MV-4-11 (cell line): ENCODE results near the gene SYT9.

Experiments
- DNase-seq: peaks from one replicate; lab custom pipeline; 2025; lab: John Stamatoyannopoulos, UW

SYT9 gene

DNA sequence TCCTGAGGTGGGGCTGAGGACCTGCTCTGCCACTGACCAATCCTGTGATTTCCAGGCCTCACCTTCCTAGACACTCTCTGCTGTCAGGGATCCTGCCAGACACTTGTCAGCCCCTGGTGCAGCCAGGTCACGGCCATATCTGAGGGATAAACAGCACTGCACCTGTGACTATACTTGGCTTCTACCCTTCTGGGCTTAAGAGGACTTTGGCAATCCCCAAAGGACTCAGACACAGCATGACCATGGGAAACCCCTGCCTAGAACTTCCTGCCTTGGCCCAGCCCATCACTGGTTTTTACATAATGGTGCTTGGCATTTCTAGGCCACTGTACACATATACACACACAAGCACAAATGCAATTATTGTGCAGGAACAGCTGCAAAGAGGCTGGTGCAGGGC, 222.0 kb downstream of the SYT9 start:
- DNase-seq, result no peak

DNA sequence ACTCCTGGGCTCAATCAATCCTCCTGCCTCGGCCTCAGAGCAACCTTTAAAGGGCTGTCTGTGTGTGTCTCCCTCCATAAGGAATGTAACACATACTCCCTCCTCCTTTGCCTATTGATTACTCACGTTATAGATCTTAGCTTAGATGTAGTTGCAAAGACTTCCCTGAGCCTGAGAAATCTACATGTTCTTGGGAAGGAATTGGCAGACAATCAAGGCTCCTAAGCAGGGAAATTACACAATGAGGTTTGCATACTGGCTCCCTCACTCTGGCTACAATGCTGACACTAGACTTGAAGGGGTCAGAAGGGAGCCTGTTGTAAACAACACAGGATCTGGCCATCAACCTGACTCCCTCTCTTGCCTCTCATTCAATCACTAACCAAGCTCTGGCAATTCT, 228.4 kb downstream of the SYT9 start:
- DNase-seq, result no peak

DNA sequence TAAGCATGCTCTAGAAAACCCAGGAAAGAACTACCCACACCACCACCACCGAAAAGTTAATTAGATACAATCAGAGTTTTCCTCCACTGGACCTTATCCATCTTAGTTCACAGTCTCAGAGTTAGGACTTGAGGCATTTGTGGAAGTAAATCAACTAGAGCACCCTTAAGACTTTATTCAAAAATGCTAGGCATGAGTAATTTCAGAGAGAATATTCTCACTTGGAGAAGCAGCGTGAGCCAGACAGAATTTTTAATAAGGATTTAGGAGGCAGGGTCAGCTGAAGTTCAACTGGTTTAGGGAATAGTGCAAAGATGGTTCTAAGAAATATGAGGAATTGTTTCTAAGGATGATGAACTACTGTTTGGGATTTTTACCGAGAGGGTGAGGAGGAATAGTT, 232.4 kb downstream of the SYT9 start:
- no peak for DNase-seq

DNA sequence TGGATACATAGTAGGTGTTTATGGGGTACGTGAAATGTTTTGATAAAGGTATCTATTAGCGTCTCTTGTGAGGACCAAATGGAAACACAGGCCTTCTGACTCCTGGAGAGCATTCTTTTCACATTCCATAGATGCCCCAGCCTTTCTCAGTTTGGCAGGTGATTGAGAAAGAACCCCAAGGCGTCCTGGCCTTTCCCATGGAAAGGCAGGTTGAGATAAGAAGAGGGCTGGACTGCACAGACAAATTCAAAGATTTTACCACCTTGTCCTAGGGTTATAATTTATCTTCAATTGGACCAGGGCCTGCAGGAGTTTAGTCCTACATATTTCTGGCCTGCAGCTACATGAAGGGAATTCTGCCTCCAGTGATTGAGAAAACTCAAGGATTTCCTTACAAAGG, 232.9 kb downstream of the SYT9 start:
- DNase-seq, result no peak

DNA sequence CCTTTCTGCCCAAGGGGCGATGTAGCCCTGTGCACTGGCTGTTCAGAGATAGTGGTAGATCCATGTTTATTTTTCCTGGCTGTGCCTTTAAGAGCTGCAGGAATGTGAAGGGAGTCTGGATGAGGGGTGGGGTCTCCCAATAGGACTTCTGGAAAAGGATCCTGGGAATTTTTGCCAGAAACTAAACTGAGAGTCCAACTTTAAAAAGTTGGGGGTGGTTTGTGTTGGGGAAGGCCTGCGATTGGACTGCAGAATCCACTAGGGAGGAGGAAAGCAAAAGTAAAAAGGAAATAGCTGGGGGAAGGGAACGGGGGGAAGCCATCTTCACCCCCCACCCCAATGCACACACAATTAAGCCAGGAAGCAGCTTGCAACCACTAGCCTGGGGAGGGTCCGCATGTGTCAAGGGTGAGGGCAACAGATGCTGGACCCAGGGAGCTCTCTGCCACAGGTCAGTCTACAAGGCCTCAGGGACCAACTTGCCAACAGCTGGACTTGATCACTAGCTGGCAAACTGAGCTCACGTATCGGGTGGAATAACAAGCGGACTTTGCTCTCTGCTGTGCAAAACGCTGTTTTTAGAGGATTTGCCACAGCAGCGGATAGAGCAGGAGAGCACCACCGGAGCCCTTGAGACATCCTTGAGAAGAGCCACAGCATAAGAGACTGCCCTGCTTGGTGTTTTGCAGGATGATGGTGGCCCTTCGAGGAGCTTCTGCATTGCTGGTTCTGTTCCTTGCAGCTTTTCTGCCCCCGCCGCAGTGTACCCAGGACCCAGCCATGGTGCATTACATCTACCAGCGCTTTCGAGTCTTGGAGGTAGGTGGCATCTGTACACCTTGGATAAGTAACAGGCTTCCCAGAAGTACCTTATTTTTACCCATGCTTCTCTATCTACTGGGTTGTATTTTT, 233.7 kb downstream of the SYT9 start, which contains the start of gene OLFML1:
Gene OLFML1 (plus strand): TSS at position 321 of the 912 bp plus-strand sequence. CDS start 370 bp downstream, at position 691.
- no peak for DNase-seq

DNA sequence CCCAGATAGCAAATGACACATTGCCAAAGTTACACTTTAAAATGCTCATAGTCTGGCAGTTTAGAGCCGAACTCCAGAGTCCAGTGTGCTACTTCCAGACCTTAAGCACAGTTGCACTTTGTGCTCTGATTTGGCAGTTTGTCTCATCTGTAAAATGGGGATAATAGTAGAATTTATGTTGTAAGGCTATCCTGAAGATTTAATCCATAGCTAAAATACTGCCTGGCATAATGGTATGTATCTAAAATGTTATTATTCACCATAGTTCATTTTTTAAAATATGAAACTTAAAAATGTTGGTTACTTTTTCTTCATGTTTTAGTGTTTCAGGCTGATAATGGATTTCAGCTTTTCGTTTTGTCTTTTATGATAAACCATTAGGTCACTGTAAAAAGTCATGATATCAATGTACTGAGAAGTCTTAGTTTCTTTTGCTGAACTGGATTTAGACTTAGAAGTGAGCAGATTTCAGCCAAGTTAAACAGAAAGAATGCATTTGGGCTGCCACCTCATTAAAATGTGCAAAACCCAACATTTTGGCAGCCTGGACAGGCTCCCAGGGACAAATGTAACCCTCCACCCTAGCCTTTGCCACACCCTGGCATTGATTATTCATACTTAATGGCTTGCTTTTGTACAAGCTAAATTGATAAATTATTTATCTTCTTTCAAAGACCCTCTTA, 234.5 kb downstream of the SYT9 start:
- no peak for DNase-seq

DNA sequence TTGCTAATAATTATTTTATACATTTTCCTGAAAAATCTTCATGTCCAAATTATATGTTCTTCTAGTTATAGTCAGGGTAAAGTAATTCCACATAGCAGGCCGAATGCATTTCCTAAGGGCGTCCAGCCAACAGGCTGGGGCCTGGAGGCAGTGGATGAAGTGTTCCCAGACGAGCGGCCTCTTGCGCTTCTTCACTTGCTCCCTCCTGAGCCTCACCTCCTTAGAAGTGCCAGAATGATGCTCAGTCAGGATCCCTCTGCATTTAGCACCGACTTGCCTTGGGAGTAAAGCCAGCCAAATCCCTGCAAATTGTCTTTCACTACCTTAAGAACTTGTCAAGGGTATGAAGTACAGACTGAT, 235.1 kb downstream of the SYT9 start:
- DNase-seq, result no peak

DNA sequence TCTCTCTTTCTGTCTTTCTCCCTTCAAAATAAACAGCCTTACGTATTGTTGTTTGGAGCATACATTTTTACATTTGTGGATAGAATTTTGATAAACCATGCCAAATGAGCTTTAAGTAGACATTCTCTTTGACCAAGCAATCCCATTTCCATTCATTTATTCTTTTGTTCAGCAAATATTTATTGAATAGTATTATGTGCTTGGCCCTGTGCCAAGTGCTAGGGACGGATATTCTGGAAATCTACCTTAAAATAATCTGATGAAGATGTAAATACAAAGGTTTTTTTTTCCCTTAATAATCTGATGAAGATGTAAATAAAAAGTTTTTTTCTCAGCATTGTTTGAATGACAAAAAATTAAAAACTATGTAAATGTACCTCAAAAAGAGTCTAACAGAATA, 235.7 kb downstream of the SYT9 start:
- no peak for DNase-seq

DNA sequence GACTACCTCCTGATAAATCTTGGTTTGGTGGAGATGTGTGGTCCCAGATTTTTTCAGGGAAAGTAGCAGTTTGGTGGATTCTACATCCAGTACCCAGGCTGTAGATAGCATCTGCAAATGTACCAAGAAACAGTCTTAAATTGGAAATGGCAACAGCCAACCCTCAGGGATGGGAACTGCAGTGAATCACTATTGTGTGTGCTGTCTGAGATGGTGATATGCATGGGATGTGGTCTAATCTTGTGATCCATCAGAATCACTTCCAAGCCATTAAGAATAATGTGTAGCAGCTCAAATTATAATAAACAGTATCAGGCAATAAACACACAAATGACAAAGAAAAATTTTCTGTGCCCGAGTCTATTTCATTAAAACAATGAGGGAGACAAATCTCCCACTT, 237.0 kb downstream of the SYT9 start:
- no peak for DNase-seq

DNA sequence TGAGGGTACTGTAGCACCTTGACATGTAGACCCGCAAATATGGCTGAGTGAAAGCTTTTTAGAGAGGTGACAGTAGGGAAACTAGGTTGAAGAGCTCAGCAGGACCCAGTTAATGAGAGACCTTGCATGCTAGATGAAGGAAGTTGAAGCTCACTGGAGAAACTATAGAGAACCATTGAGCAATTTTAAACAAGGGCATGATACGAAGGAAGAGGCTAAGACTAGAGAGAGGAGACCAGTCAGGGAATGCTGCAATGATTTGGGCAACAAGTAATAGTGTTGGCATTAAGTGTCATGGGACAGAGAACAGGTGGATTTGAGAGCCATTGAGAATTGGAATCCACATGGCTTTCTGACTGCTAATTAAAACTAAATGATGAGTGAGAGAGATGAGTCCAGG, 237.7 kb downstream of the SYT9 start:
- DNase-seq, result peak; percentile 9

DNA sequence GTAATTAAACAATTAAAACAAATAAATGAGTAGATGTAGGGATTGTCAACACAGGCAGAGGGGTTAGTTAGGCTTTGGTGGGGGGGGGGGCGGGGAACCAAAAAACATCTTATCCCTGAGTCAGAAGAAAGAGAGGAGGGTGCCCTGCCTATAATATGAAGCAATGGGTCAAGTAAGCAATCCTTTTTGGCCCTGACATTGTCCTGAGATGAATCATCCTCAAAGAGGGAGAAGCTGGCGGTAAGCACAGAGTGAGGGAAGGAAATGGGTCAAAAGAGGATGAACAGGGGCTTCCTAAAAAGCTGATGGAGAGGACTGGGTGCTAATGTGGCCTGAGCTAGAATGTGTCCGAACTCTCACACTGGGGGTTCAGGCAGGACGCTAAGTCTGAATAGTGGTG, 238.3 kb downstream of the SYT9 start:
- no peak for DNase-seq

DNA sequence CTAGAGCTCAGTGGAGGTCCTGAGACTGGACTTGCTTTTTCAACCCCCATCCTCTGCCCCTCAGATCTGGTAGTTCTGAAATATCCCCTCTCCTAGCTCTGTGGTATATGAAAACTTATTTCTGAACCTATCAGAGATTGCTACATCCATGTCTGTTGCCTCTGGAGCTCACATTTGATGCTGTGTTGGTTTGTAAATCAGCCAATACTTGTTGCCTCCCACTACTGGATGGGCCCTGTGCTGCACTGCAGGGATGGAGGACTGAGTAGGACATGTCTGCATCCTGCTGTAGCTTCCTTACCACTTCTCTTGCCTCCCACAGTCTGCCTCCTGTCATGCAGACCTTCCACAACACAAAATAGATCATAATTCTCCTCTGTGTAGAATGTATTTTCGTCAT, 238.8 kb downstream of the SYT9 start:
- DNase-seq, result no peak

DNA sequence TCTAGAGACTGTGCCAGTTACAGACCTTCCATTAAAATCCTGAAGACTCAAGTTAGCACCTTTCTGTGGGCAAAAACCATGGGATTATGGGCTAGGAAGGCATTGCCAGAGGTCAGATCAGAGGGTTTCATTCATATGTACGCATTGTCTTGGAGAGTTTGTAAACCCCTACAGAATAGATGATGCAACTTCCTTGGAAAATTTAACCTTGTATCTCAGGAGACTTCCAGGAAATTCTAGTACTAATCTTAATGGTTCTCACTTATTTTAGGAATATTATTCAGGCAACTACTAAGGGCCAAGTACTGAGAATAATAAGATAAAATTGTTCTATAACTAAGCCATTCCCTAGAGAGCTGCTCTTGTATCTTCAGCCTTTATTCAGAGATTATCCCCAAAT, 240.5 kb downstream of the SYT9 start:
- no peak for DNase-seq

DNA sequence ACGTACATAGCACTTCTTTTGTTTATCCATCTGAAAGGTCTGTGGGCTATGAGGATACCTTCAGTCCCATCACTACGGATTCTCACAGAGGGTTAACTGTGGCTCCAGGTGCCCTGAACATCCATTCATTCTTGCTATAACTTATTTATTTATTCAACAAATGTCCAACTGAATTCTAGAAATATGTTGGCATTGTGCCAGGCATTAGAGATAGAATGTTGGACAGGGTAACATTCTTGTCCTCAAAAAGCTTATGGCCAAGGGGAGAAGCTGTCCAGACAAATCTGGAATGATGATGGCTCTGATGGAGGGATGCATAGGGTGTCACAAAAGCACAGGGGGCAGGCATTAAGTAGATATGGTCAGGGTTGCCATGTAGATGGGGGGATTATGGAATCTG, 242.0 kb downstream of the SYT9 start:
- no peak for DNase-seq

DNA sequence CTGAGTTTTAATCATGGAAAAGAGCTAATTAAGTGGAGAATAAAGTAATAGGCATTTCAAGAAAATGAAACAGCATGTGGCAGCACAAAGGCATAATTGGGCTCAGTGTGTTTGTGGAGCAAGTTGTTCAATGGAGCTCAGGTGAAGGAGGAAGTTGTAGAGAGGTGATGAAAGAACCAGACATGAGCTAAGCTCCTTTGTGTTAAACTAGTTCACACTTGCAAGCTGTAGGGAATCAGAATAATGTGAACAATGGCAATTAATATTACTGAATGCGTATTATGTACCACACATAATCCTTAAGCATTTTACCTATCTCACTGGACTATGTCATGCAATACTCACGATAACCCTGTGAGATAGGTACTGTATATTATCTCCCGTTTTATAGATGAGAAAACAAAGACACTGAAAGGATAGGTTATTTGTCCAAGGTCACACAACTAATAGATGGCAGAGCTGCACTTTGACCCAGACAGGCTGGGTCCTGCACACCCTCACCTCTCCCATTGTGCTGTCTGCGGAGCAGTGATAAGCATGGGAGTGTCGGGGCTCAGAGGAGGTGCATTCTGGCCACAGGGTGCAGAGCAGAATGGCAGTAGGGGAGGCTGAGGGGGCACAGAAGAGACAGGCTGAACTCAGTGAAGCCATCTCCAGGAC, 242.5 kb downstream of the SYT9 start:
- no peak for DNase-seq

DNA sequence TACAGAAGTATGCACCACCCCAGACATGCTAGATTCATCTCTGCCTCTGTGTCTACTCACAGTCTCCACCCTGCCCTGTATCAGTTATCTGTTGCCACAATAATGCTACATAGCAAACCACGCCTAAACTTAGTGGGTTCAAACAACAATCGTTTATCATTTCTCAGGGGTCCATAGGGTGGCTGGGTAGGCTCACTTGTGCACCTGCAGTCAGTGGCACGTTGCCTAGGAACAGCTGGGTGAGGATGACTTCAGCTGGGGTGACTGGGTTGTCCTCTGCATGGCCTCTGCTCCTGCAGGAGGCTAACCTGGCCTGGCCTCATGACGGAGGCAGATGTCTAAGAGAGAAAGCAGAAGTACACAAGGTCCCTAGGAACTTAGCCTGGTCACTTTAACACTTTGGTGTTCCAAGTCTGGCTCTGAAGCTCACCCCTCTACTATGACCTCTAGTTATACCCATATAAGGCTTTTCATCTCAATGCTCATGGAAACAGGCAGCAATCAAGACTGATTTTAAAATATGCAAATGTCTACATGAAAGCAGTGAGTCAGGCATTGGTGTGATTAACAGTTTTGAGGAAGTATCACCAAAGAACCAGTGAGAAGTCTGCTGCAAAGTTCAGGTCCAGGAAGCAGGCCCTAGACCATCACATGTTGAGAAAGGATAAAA, 244.3 kb downstream of the SYT9 start:
- peak; percentile 89 for DNase-seq

DNA sequence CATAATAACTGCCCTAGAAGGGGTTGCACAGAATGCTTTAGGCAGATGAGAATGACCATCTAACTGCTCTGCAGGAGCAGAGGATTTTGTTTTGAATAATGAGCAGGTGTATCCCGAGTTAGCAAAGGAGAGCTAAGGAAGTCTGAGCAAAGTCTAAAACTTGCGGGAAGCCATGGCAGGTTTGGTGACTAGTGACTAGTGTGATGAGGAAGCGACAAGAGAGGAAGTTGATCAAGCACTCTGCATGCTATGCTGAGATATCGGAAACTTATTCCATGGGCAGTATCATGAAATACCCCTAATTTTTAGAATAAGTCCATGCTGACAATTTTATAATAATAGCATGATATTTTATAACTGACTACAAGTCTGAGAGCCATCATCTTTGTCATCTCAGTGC, 246.5 kb downstream of the SYT9 start:
- DNase-seq, result peak; percentile 33

DNA sequence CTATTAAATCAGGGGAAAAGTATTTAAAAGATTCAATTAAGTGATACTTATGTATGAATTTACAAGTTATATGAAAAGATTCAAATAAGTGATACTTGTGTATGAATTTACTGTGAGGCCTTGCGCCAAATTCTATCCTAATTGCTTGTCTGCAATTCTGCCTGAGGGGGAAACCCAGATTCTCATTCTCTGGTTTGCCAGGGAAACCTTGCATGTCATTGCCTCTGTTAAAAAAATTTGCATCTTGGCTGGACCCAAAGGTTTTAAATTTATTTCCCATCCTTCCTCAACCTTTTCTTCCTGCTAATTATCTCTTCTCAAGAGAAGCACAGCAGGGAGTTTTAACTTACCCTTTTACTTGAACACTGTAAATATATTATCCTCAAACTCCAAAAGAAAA, 247.4 kb downstream of the SYT9 start:
- no peak for DNase-seq

DNA sequence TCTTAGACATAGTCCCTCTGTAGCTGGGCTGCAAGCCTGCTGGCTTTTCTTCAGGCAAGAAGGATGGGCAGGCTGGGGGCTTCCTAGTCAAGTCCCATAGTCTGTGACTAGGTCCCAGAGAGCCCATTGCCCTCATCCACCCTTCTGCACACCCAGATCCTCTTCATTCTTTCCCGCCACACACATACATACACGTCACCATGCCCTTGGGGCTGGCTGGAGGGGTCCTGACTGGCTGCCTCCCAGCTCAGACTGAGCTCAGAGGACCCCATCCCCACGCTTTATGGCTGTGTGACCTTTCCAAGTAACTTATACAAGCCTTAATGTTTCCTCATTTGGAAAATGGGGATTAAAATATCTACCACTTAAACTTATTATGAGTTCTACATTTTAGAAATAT, 248.5 kb downstream of the SYT9 start:
- DNase-seq, result no peak

DNA sequence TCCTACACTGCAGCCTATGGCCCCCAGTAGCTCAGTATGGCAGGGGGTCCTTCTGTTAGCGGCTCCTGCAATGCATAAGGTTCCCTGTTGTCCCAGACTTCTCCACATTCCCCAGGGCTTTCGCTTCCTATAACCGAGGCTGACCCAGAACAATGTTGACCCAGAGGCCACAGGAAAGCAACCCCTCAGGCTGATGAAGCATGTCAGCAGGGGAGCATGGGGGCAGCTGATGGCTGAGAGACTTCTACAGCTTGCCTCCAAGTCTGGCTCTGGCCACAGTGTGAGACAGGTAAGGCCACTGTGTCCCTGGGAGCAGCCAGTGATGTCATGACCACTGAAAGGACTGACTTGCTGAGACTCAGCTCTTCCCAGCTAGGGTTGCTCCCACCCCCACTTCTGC, 249.5 kb downstream of the SYT9 start:
- no peak for DNase-seq

DNA sequence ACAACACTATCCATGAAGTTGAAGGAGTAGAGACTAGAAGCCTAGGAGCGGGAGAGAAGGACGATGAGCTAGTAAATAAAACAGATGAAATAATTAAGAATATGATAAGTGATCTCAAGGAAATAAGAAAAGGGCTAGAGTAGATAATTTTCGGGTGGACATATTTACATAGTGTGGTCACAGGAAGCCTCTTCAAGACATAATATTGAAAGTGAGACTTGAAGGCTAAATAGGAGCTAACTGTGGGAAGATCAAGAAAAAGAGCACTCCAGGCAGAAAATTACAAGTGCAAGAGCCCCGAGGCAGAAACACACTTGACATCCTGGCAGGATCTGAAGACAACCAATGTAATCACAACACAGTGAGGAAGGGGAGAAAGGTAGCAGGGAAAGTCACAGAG, 250.2 kb downstream of the SYT9 start:
- DNase-seq, result no peak

DNA sequence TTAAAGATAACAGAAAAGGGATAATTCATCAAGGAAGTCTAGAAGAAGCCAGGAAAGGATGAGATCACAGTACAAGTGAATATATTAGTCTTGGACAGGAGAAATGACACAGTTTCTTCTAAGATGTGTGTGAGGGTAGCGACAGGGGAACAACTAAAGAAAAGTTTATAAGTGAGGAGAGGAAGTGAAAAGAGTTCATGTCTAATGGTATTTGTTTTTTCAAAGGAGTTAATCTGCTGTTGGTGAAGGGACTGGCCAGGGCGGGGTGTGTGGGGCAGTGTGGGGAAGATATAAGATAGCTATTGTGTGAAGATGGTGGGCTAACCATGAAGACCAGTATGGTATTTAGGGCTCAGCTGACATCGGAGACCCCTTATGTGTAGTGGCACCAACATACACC, 254.5 kb downstream of the SYT9 start:
- peak; percentile 24 for DNase-seq
